Endothelial cell of hepatic sinusoid (primary cell): ENCODE results near the gene THRAP3.
"Not testable (repeated sequence)": the region's sequence is repeated elsewhere in the genome, so short reads cannot be mapped to it uniquely, and the experiment has no call there.

ENCODE experiments used
- in situ Hi-C: cut with HindIII; loops from 2 replicates; pipeline ENCODE4 v1.10.0; 2017; ENCODE audit warnings: low sequenced_read_pairs

Gene THRAP3

GRCh38 chr1:36203554-36204346 is 20.5 kb upstream of the THRAP3 start:
- in situ Hi-C loops: no loop called here

GRCh38 chr1:36204347-36204909 is 19.8 kb upstream of the THRAP3 start:
- in situ Hi-C loops: no loop called here

DNA sequence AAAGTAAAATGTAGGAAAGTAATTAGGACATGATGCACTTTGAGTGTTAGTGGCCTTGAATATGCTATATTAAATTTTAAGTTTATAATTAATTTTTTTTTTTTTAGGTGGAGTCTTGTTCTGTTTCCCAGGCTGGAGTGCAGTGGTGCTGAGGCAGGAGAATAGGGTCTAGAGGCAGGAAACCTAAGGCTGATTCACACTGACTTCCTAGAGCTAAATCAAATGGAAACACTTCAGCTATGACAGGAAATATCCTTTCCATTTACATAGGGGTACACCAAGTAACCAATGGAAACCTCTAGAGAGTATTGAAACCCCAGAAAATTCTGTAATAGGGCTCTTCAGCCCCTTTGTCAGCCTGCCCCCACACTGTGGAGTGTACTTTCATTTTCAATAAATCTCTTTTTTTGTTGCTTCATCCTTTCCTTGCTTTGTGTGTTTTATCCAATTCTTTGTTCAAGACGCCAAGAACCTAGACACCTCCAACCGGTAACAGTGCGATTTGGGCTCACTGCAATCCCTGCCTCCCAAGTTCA is 17.9 kb upstream of the THRAP3 start:
- in situ Hi-C loops: no loop called here

DNA sequence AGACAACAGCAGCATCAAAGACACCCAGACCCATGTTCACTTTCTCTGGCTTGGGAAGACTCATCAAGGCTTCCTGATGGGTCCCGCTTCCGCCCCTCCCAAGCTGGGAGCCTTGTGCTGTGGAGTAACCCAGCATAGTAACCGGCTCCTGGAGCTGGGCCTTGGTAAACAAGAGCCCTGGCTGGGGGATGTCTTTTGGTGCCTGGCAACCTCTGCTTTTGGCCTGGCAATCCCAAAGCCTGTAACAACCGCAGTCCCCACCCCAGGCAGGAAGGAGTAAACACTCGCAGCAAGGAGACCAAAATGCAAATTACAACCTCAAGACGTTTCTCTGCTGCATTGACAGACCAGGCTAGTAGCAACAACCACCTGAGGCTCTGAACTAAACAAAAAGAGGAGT is 16.9 kb upstream of the THRAP3 start:
- in situ Hi-C loops: no loop called here

DNA sequence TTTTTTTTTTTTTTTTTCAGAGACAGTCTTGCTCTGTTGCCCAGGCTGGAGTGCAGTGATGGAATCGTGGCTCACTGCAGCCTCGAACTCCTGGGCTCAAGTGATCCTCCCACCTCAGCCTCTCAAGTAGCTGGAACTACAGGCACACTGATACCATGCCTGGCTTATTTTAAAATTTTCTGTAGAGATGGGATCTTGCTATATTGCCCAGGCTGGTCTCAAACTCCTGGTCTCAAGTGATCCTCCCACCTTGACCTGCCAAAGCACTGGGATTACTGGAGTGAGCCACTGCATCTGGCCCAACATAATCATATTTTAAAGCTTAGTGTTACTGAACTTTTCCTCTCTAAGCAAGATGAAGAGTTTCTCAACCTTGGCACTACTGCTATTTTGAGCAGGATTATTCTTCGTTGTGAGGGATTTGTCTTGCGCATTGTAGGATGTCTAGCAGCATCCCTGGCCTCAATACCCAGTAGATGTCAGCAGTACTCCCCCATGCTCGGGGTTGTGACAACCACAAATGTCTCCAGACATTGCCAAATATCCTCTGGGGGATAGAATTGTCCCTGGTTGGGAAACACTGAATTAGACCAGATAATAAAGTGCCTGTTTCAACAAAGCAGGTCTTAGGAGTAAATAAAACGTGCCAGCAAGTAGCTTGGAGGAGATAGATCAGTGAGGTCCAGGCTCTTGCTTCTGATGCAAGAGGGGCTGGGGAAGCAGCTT is 15.1 kb upstream of the THRAP3 start:
- in situ Hi-C loops: no loop called here

GRCh38 chr1:36211307-36211706 is 12.9 kb upstream of the THRAP3 start:
- in situ Hi-C loops: no loop called here

DNA sequence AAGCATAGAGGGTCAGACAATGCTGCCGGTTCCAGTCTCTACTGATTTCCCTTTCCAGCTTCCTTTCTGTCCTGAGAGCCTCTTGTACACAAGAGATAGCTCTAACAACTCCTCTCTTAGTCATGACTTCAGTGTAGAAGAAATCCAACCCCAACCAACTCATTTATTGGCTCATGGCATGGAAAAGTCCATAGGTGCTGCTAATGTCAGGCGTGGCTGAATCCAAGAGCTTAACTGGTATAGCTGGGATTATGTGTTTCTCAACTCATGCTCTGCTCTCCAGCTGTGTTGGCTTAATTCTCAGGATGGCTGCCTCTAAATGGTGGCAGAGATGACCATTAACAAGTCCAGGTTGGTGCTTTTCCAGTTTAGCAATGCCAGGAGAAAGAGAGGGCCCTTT is 12.4 kb upstream of the THRAP3 start:
- in situ Hi-C loops: no loop called here

DNA sequence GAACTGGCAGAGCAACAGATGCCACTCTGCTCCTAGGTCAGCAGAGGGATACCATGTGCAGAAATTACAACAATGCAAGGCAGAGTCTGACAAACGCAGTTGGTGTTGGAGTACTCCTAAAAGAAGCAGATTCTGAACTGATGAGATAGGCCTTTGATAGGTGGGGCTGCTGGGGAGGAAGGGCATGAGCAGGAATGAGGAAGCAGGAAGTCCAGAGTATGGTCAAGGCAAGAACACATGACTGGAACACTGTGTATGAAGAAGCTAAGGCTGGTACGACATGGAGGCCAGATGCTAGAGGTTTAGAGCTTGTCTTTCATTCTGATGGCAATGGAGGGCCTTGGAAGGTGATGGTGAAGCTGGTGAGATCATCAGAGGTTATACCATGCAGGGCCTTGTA is 11.5 kb upstream of the THRAP3 start:
- in situ Hi-C loops: no loop called here

DNA sequence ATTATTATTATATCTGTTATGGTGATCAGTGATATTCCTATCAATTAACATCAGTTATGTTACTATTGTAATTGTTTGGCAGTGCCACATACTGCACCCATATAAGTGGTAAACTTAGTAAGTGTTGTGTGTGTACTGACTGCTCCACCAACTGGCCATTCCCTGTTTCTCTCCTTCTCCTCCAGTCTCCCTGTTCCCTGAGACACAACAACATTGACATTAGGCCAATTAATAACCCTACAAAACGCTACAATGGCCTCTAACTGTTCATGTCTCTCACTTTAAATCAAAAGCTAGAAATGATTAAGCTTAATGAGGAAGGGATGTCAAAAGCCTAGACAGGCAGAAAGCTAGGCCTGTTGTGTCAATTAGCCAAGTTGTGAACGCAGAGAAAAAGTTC is 6.6 kb upstream of the THRAP3 start:
- in situ Hi-C loops: loop anchor here (5.0 kb wide), 1 partner anchor 40 kb away; no protein-coding TSS in a partner anchor

DNA sequence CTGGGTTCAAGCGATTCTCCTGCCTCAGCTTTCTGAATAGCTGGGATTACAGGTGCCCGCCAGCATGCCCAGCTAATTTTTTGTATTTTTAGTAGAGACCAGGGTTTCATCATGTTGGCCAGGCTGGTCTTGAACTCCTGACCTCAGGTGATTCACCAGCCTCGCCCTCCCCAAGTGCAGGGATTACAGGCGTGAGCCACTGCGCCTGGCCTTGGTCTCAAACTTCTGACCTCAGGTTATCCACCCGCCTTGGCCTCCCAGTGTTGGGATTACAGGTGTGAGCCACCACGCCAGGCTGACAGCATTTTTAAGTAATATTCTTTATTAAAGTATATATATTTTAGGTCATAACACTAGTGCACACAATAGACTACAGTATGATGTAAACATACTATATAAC is 2.3 kb upstream of the THRAP3 start:
- in situ Hi-C loops: not testable (repeated sequence)

DNA sequence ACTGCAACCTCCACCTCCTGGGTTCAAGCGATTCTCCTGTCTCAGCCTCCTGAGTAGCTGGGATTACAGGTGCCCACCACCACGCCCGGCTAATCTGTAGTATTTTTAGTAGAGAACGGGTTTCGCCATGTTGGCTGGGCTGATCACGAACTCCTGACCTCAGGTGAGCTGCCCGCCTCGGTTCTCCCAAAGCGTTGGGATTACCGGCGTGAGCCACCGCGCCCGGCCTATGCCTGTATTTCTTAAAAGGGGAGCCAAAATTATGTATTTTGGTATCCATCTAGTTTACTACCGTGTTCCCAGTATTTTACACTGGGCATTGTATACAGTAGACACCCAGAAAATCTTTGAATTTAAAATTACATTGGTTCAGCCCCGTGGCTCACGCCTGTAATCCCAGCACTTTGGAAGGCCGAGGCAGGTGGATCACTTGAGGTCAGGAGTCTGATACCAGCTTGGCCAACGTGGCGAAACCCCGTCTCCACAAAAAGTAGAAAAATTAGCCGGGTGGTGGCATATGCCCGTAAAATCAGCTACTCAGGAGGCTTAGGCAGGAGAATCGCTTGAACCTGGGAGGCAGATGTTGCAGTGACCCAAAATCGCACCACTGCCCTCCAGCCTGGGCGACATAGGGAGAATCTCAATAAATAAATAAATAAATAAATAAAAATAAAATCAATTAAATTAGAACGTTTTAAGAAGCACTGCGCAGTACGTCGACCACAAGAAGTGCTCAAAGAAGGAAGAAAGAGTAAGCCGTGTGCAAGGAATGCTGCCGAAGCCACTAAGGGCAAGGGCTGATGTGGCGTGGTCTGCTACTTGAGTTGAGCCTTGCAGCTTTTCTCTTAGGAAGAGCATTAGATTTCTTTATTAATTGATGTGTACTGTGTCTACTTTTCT is 1.5 kb upstream of the THRAP3 start:
- in situ Hi-C loops: no loop called here

DNA sequence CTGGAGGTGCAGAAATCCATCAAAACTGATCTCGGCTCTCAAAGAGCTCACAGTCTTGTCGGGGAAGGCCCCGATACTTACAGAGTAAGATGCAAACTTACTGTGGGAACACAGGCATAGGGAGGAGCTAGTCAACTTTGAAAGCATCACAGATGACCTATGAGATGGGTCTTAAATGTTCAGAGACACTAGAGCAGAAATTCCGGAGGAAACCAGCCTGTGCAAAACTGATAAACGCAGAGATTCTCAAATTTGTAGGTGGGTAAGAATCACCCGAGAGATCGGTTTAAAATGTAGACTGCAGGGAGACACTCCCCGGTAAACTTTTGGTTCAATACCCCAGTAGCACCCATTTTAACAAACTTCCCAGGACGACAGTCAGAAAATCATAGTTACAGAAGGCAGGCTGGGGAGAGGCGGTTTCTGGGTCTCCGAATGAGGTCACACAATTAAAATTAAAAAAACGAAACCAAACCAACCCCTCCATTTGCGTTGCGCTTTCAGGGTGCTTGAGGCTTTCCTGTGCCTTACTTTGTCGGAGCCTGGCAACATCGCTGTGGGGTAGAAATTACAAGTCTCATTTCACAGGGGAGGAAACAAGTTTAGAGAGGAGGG is 755 bp upstream of the THRAP3 start:
- in situ Hi-C loops: no loop called here

GRCh38 chr1:36224537-36225282 is 467 bp downstream of the THRAP3 start:
- in situ Hi-C loops: no loop called here

DNA sequence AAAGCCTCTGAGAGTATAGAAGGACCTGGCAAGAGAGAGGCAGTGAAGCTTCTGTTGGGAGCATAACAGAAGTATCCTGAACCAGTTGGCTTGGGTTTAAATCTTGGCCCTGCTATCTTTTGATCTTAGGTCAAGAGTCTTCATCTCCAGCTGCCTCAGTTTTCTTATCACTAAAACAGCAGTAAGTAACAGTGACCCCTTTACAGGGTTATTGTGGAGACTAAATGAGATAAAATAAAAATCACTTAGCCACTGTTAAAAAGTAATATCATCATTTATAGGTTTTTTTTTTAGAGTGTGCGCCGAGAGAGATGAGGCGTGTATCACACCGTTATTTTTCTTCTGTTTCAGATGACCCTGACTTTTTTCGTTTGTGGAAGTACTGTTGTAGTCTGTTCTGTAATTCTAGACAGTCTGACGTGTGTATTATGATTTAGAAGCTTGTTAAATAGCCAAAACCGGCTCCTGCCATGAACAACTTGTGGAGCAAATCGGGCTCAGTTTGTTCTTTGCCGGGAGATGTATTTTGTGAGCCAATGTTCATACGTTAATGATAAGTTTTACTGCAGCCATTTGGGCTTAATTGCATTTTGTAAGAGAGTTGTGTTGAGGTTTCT is 1.1 kb downstream of the THRAP3 start:
- in situ Hi-C loops: no loop called here

DNA sequence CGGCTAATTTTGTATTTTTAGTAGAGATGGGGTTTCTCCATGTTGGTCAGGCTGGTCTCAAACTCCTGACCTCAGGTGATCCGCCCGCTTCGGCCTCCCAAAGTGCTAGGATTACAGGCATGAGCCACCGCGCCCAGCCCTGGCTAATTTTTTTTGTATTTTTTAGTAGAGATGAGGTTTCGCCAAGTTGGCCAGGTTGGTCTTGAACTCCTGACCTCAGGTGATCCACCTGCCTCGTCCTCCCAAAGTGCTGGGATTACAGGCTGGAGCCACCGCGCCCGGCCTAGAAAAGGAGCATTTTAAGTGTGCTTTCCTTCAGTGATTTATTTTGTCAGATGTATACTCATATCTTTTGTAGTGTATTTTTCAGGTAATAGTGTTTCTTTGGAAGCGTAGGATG is 6.0 kb downstream of the THRAP3 start:
- in situ Hi-C loops: not testable (repeated sequence)

DNA sequence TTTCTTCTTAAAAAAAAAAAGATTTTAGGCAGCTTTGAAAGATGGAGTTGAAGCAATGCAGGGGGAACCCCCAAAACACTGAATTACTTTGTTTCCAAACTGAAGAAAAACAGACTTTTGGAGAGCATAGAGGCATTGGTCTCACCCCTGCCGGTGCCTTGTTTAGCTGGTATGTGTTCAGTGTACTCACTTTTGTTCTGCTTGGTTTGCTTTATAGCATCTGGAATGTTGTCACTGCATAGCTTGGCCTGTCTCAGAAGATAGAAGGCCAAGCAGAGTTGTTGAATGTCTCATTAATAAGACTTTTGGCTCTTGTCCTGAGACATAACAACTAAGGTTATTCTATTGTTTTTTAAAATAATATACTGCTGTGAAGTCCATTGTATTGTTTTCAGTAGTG is 6.9 kb downstream of the THRAP3 start:
- in situ Hi-C loops: no loop called here

DNA sequence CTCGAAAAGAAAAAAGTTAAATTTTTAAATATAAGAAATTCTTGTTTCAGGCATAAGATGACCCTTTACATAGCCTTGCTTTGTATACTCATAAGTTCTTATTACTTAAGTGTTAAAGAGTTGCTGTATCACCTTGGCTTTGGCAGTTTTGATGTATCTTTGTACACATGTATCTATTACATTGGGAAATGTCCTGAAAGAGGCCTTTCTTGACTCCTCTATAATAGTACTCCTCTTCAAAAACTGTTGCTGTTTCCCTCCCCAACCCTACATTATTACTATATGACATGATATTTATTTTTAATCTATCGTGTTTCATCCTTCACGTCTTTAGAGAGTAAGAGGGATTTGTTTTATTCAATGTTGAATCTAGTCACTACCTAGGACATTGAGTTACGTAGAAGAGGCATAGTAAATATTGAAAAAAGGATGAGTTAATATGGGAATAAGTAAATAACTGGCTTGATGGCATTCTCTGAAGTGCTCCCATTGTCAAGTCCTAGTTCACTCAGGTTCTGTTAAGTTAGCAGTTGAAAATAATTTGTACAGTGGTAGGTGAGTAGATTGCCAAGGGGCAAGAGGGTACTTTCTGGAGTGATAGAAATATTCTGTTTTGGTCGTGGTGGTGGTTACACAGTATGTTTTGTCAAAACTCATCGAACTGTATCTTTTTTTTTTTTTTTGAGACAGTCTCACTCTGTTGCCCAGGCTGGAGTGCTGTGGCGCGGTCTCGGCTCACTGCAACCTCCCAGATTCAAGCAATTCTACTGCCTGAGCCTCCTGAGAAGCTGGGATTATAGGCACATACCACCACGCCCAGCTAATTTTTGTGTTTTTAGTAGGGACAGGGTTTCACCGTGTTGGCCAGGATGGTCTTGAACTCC is 8.2 kb downstream of the THRAP3 start:
- in situ Hi-C loops: no loop called here

DNA sequence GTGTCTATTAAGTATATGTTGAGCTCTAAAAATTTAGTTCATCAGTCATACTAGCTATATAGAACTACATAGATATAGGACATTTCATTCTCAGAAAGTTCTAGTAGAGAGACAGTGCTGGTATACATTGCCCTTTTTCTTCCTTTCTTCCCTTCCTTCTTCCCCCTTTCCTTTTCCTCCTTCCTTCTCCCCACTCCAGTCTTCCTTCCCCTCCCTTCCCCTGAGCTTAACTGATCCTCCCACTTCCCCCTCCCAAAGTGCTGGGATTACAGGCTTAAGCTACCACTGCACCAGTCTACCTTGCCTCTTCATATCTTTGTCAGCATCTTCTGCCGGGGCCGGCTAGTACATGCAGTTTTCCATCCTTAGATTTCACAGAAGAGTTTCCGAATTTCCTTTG is 12.1 kb downstream of the THRAP3 start:
- in situ Hi-C loops: no loop called here
